ENCODE measurements around the gene DTHD1. TPM values are rescaled to one million over a fixed set of nuclear protein-coding genes. Genes with fewer than 3 reads are reported as not detected.

The DTHD1 gene
- total and polyA plus RNA-seq, 10 of the 15 experiments (the other 5 are each of a cell fraction or from before 2014, with no cell fraction given) = 0.05 to 2.8 (median 1.4) TPM

GRCh38 chr4:36330796-36331195, 49.4 kb downstream of the DTHD1 start (continued):
- TF ChIP-seq USF1 (IDR thresholded peaks at IDR 0.05; ENCODE audit: borderline replicate concordance, extremely low read length, insufficient read depth, low read depth, low read length) (no peak), ZZZ3 (IDR thresholded peaks at IDR 0.05; ENCODE audit: control insufficient read depth, insufficient read length, low read depth) (no peak), IRF3 (IDR thresholded peaks at IDR 0.05) (no peak), CHD2 (IDR thresholded peaks at IDR 0.05; ENCODE audit: borderline replicate concordance, low read depth, low read length) (no peak), MTA2 (IDR thresholded peaks at IDR 0.05; ENCODE audit: low read depth) (no peak), MAX (IDR thresholded peaks at IDR 0.05; ENCODE audit: low read depth, low read length) (no peak), ZNF592 (IDR thresholded peaks at IDR 0.05) (no peak)
